ENCODE data around the gene ATP5IF1.
A peak's percentile ranks its signal among the peaks of the same experiment; 100 is the strongest.

ATP5IF1 gene

DNA sequence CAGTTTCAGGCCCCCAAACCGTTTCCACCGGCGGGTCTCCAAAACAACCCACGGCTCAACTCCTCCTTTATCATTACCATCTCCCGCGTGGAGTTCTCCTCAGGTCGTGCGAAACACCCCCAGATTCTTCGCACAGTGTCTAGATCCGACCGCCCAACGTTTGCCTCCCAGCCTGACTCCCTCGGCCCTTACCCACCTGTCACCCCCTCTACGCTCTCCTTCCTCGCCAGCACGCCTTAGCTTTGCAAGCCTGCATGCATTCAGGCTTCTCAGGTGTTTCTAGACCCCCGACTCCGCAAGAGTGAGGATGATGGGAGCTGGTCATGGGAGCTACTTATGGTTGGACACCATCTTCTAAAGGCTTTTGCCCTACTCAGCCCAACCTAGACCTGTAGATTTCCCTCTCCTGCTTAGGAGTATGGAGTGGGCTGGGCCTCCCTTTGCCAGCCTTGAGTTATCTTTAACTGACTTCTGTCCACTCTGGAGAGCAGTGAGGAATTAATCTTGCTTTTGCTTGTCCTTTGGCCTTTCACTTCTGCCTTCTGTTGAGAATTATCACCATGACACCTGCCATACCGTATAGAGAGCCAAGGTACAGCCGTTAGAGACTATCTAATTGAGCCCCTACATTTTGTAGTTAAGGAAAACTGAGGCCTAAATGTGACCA, 865 bp downstream of the ATP5IF1 start:
- no peak for DNase-seq (ENCODE audit: low spot score)

DNA sequence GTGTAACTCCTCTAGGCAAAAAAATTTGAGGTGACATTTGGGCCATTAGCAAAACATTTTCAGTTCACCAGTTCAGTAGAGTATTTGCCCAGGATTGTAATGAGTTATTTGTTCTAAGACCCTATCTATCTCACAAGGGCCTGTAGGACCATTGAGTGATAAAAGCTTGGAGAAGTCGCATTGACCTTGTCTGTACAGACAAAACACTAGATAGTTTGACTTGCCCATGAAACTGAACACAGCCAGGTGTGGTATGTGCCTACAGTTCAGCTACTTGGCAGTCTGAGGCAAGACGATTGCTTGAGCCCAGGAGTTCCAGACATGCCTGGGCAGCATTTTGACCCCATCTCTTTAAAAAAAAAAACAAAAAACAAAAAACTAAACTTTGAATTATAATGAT, 3.1 kb downstream of the ATP5IF1 start:
- DNase-seq (ENCODE audit: low spot score) = no peak

DNA sequence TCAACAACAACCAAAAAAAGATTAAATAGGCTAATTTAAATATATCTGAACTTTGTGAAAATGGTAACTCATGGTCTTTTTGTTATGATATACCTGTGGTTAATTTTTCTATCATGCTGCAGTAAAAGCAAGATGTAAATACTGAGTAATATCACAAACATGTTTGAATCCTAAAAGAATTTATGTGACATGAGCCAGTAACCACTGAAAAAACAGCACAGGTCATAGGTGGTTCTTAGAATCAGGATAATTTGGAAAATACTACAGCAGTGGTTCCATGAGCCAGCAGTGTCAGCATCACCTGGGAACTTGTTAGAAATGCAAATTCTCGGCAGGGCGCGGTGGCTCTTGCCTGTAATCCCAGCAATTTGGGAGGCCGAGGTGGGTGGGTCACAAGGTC, 4.1 kb downstream of the ATP5IF1 start:
- no peak for DNase-seq (ENCODE audit: low spot score)

DNA sequence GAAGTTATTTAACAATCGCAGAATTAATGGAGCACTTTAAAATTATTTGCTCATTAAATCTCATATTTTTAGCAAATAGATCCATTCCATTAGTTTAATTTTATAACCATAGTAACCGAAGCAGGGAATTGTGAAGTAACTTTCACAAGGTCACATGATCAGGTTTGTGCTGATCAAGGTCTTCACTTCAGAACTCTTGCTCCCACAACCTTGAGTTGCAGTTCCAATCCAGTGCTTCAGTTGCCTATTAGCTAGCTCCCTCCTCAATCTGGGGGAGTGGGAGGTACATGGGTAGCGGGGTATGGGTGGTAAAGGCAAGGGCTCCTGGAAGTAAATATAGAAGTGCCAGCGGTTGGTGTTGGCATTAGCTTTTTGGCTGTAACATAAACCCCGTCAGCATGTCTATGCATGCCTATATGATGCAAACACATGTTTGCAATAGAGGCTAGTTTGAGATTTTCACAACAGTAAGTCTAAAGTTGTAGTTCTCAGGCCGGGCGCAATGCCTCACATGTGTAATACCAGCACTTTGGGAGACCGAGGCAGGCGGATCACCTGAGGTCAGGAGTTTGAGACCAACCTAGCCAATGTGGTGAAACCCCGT, 5.8 kb downstream of the ATP5IF1 start:
- DNase-seq (ENCODE audit: low spot score) = no peak

DNA sequence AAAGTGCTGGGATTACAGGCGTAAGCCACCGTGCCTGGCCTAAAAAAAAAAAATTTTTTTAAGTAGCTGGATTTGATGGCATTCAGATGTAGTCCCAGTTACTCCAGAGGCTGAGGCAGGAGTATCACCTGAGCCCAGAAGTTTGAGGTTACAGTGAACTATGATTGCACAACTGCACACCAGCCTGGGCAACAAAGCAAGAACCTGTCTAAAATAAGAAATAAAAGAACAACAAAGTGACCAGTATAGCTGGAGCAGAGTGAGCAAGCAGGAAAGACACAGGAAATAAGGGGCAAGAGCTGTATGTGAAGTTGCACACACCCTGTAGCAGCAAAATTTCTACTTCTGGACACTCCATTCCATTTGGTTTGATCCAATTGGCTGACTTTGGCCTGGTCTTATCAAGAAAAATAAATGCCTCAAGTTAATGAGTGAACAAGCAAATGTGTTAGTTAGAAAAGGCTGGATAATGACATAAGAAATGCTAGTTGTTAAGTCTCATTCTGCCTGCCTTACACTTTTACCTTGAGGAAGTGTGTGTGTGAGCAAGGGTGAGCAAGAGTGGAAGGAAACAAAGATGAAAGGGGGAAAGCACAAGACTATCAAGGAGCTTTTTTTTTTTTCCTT, 7.9 kb downstream of the ATP5IF1 start:
- no peak for DNase-seq (ENCODE audit: low spot score)

DNA sequence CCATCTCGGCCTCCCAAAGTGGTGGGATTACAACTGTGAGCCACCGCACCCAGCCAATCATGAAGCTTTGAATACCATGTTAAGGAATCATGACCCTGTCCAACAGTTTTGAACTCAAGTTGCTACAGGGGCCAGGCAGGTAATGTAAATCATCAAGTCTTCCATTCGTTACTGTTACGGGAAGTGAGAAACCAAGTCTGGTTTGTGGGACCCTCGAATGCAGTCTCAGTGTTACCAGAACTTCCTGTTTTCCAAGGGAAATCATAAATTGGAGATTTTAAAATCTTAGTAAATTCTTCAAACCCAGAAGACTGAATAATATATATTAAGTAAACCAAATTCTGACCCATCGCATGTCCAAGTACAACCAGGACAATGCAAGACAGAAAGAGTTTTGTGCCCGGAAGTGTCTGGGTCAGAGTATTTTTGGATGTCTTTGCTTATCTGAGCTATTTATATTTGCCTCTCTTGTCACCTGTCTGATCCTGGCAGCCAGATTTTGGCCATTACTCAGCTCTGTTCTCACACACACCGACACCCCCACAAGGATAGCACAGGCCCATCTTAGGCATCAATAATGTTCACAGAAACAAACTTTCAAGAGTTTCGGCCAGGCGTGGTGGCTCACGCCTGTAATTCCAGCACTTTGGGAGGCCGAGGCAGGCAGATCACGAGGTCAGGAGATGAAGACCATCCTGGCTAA, 8.8 kb downstream of the ATP5IF1 start:
- DNase-seq (ENCODE audit: low spot score) = no peak

DNA sequence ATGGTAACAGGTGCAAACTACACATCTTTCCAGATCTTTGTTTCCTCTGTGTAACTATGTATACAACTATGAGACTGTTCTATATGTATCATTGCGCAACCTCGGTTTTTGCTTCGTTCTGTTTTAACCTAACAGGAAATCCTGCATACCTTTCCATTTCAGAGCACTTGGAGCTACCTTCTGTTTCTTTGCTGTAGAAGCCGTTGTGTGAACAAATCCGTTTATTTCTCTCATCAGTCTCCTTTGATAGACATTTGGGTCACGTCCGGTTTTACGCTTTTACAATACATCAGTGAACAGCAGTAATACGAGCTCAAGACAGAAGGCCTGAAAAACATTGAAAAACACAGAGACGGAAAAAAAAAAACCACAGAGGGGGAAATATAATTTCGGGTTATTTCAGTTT, 10.5 kb downstream of the ATP5IF1 start:
- DNase-seq (ENCODE audit: low spot score) = no peak

DNA sequence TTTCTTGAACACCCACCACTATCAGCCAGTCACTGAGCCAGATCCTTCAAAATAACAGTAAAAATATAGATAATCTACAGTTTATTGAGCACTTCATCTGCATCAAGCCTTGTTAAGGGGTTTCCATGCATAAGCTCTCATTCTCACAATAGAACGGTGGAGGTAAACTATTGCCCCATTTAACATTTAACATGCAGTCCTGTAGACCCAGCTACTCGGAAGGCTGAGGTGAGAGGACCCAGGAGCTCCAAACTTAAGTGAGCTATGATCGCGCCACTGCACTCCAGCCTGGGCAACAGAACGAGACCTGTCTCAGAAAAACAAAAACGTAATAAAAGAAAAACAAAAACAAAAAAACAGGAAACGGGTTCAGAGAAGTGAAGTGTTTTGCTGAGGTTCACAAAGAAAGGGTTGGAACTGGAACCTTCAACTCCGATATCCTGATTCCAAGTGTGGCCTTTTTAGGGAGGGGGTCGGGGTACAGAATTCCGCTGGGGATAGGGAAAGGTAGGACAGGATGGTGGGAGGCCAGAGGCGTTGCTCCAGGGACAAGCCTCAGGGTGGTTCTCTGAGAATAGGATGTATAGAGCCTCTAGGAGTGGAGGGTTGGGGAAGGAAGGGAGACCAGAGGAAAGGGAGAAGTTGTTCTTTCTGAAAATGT, 11.8 kb downstream of the ATP5IF1 start:
- DNase-seq (ENCODE audit: low spot score) = no peak

DNA sequence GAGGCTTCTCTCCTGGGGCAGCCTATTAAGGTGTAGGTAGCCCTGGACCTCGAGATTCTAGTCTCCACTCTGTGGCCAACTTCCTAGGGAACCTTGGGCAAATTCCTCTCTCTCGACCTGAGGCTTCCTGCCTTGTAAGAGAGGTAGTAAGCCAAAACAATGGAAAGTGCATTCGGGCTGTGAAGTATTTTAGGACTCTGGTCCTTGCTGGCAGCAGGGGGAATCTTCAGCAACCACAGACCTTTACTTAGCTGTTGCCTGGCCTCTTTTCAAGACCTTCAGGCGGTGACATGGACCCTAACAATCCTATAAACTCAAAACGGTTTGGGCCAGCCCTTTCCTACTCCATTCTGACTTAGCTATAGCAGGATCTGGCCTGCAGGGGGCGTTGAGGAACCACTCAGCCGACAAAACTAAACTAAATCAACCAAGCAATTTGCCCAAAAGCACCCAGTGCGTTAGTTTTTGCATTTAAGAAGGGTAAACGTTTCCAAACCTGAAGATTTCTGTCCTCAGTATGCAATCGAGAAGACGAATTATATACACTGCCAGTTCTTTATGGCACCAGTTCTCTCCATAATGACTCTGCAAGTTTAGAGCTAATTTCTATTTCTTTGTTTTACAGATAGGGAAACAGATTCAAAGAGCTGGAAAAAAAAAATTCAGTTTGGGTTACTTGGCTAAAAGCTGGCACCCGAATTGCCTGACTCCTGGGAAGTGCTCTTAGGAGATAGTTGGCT, 12.5 kb downstream of the ATP5IF1 start:
- DNase-seq (ENCODE audit: low spot score) = peak; percentile 71

DNA sequence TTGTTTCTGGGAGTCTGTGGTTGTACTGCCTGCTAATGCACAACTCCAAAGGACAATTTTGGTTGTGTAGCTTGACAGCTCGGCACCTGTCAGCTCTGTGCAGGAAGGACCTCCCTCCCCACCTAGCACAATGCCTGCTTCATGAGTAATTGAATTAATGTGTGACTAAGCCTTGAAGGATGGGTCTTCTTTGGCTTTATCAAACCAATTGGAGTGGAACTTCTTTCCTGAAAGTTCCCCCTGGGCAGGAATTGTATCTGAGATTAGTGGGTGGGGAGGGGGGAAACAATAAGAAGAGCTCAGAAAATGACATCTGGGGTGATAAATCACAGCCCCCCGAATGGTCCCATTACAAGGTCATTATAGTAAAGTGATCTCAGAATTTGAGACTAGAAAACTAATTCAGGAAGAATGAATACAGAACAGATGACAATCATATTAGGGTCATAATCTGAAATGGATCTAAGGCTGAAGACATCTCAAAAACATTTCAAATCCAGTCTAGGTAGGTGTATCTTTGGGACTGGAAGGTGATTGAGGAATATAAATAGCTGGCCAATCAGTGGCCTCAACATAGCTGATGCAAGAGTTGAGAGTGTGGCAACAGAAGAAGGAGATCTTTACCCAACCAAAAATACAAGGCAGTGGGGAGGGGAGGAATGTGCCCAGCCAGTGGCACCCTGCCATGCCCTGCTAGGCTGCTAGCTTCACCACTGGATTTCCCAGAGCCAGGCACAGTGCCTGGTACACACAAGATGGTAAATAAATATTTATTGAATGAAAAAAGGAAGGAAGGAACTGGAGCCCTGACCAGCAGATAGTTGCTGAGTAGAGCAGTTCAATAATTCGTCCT, 13.3 kb downstream of the ATP5IF1 start:
- peak; percentile 55 for DNase-seq (ENCODE audit: low spot score)

DNA sequence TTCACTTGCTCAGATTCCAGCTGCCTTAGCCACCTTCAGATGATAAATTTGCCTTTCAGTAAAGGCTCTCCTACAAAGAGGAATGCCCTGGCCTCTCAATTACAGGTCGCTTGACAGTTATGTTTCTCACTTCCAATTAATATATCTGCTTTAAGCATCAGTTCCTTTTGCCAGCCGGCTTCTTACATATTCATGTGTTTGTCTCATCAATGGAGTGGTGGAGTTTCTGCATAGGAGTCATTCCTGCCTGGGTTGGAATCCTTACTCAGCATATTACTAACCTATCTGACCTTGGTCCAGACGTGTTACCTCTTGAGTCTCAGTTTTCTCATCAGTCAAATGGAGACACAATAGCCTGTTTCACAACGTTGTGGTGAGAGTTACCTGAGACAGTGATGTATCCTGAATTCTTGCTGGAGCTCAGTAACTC, 14.0 kb downstream of the ATP5IF1 start:
- DNase-seq (ENCODE audit: low spot score) = no peak

DNA sequence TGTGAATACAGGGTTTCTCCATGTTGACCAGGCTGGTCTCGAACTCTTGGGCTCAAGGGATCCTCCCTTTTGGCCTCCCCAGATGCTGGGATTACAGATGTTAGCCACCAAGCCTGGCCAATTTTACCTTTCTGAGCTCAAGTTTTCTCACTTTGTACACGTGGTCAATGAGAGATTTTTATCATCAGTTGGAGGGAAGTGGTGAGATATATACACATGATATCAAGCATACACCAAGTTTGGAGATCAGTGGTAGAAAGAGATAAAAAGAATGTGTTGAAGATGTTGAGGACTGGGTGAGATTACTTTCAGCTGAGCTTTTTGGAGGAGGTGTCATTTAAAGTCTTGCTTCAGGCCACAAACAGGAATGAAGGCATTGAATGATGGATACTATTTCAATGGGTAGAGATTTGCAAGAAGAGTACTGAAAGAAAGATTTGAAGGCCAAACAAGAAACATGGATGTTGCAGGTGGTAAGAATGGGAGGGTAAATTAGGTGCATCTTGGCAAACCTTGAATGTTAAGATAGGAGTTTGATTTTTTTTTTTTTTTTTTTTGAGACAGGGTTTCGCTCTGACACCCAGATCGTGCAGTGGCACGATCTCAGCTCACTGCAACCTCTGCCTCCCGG, 20.4 kb downstream of the ATP5IF1 start:
- no peak for DNase-seq (ENCODE audit: low spot score)

DNA sequence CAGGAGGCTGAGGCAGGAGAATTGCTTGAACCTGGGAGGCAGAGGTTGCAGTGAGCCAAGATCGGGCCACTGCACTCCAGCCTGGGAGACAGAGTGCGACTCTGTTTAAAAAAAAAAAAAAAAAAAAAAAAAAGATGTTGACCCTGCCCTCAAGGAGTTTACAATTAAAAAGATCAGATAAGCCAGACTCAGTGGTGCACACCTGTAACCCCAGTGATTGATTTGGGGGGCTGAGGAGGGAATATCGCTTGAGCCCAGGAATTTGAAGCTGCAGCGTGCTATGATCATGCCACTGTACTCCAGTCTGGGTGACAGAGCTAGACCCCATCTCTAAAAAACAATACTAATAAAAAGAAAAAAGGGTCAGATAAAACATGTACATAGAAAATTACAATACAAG, 21.8 kb downstream of the ATP5IF1 start:
- DNase-seq (ENCODE audit: low spot score) = no peak

DNA sequence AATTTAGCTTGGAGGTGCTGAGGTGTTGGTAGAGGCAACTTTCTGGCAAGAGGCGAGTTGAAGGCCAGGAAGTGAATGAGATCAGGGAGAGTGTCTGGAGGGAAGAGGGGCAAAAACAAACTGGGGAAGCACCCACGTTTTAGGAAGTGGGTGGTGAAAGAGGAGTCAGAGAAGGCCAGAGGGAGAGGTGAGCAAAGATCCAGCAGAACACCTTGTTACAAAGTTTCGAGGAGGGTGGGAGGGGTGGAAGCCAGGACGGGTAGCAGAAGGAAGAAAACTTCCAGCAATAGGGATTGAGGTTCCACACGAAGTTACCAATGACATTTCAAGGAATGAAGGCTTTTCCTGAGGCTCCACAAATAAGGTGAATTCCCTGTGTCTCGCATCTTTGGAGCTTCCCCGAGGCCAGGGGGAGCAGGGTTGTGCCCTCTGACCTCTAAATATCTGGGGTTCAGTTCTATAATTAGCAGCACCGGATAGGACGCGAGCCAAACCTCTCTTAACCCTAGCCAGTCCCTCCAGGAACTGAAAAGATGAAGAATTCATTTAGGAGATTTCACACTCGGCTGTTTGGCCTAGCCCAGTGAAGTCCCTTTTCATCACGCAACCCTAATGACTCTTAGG, 22.8 kb downstream of the ATP5IF1 start:
- no peak for DNase-seq (ENCODE audit: low spot score)

DNA sequence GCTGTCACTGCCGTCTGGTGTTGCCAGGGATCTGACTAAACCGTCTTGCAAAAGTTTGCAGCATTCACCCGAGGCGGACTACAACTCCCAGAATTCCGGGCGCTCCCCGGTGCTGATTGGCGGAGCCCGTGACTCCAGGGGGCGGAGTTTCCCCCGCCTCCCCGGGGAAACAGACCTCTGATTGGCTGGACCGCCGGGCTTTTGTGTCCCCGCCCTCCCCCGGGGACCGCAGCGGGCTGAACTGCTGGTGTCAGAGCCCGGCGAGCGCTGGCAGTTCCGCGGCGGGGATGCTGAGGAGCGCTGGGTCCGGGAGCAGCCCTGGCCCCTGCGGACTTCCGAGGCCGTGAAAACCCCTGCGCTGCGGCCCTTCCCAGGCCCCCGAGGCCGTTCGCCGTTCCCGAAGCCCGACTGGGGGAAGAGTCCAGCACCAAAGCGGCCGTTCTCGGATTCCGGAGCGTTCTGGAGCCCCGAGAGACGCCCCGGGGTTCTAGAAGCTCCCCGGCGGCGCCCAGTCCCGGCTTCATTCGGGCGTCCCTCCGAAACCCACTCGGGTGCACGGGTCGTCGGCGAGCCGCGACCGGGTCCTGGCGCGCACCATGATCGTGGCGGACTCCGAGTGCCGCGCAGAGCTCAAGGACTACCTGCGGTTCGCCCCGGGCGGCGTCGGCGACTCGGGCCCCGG, 23.5 kb downstream of the ATP5IF1 start, which contains the start of gene SESN2:
Gene SESN2 (plus strand): TSS at position 267 of the 682 bp plus-strand sequence. CDS start 330 bp downstream, at position 597.
- peak; percentile 99 for DNase-seq (ENCODE audit: low spot score)

DNA sequence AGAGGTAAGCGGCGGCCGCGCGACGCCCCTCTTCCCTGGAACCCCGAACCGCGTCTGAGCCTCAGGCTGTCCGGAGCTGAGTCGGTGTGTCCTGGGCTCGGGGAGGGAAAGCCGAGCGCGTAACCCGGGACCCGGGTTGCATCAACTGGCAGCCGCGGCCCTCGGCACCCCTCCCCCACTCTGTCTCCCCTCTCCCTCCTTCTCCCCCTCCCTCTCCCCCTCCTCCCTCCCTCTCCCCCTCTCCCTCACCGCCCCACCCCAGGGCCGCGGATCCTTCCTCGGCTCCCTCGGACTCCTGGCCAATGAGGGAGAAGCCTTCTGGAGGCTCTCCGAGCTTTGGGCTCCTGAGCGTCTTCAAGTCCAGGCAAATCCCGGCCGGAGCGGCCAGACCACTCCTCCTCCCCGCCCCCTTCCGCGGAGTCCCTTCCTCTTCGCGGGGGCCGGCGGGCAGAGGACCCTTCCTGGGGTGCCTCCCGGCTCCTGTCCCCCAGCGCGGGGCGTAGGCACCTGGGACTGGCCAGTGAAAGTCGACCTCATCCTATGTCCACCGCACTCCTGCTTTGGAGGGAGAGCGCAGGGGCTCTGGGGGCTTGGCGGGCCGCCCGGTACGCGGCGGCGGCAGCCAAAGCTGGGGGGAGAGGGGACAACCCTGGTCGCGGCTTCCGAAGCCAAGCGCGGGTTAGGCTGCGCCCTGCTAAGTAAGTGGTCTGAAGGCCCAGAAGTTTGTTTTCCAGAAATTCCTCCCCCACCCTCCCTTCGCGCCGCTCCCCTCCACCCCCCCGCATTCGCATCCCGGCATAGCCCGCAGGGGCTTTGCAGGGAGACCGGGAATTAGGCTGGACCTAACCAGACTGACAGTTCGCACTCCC, 24.2 kb downstream of the ATP5IF1 start:
- peak; percentile 70 for DNase-seq (ENCODE audit: low spot score)

DNA sequence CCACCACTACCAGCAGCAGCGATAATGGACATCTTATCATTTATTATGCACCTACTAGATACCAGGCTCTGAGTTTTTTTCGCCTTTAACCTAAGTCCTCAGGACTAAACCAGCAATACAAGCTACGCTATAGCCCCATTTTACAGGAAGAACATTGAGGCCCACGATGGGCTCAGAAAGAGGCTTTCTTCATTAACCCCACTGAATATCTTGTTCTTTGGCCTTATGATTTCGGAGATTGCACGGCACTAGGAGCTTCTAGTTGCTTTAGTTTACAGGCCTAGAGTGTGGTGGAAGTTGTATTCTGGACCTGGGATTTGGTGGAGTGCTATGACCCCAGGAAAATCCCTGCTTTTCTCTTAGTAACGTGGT, 24.9 kb downstream of the ATP5IF1 start:
- no peak for DNase-seq (ENCODE audit: low spot score)

DNA sequence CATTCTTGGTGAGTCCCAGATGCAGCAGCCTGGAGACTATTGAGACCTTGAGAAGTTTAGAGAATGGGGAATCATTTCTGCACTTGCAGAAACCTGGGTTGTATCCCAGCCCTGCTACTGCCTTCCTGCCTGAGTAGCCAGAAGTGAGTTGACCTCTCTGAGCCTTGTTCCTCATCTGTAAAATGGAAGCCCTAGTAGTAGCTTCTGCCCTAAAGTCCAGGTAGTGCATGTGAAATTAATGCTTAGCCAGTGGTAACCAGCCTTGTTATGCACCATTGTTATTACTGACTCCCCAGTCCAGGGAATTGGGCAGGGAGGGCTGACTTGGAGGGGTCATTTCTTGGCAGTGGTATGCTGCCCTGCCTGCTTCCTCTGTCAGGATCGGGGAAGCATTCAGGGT, 29.0 kb downstream of the ATP5IF1 start:
- DNase-seq (ENCODE audit: low spot score) = no peak

Data from AG08395 (cell line).